ENCODE measurements around the gene LPP.

Gene LPP

GRCh38 chr3:188660415-188660814 lies 506.5 kb downstream of the LPP start:
- H3K4me1 ChIP-seq (ENCODE audit: insufficient read depth, poor library complexity, severe bottlenecking) = no peaks in the 10 kb centered on the region
- H3K27me3 ChIP-seq (ENCODE audit: insufficient read depth, poor library complexity, severe bottlenecking) = no peaks in the 10 kb centered on the region
- H3K9me3 ChIP-seq (ENCODE audit: severe bottlenecking) = no peaks in the 10 kb centered on the region
- TF ChIP-seq, protein P1, sequence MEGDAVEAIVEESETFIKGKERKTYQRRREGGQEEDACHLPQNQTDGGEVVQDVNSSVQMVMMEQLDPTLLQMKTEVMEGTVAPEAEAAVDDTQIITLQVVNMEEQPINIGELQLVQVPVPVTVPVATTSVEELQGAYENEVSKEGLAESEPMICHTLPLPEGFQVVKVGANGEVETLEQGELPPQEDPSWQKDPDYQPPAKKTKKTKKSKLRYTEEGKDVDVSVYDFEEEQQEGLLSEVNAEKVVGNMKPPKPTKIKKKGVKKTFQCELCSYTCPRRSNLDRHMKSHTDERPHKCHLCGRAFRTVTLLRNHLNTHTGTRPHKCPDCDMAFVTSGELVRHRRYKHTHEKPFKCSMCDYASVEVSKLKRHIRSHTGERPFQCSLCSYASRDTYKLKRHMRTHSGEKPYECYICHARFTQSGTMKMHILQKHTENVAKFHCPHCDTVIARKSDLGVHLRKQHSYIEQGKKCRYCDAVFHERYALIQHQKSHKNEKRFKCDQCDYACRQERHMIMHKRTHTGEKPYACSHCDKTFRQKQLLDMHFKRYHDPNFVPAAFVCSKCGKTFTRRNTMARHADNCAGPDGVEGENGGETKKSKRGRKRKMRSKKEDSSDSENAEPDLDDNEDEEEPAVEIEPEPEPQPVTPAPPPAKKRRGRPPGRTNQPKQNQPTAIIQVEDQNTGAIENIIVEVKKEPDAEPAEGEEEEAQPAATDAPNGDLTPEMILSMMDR (IDR thresholded peaks at IDR 0.05; ENCODE audit: poor library complexity, severe bottlenecking) = no peak
- H3K36me3 ChIP-seq (ENCODE audit: low read depth) = no peaks in the 10 kb centered on the region
- H3K4me3 ChIP-seq (ENCODE audit: severe bottlenecking) = no peak overlapping the region
- no peak for DNase-seq (ENCODE audit: low spot score)
- no peak for ATAC-seq (ENCODE audit: low read depth)
- no peak overlapping the region for H3K27ac ChIP-seq (ENCODE audit: poor library complexity, severe bottlenecking)

GRCh38 chr3:188661806-188662205 lies 507.8 kb downstream of the LPP start:
- ATAC-seq (ENCODE audit: low read depth) = no peak
- no peak for DNase-seq (ENCODE audit: low spot score)
- no peak overlapping the region for H3K27ac ChIP-seq (ENCODE audit: poor library complexity, severe bottlenecking)
- H3K36me3 ChIP-seq (ENCODE audit: low read depth) = no peaks in the 10 kb centered on the region
- no peaks in the 10 kb centered on the region for H3K27me3 ChIP-seq (ENCODE audit: insufficient read depth, poor library complexity, severe bottlenecking)
- H3K4me1 ChIP-seq (ENCODE audit: insufficient read depth, poor library complexity, severe bottlenecking) = no peaks in the 10 kb centered on the region
- H3K9me3 ChIP-seq (ENCODE audit: severe bottlenecking) = no peaks in the 10 kb centered on the region
- TF ChIP-seq, protein P1 (IDR thresholded peaks at IDR 0.05; ENCODE audit: poor library complexity, severe bottlenecking) = no peak
- no peak overlapping the region for H3K4me3 ChIP-seq (ENCODE audit: severe bottlenecking)

DNA sequence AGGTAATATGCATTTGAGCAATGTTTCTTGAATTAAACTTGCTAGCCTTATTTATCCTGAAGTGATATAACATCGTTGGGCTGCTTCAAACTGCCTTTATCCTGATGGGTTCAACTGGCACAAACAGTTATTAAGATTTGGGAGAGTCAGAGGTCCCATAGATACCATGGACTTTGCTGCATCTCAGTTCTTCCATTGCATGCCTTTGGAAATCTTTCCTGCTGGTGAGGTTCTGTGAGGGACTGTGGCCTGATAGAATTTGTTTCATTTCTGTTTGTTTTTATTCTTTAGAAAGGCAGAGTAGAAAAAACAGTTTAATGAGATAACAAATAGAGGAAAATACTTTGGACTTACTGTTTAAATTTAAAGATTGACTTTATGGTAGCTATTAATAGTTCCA lies 508.3 kb downstream of the LPP start:
- Histone ChIP-seq H3K4me3 (ENCODE audit: severe bottlenecking) (no peak overlapping the region), H3K27ac (ENCODE audit: poor library complexity, severe bottlenecking) (no peak overlapping the region), H3K9me3 (ENCODE audit: severe bottlenecking) (no peaks in the 10 kb centered on the region), H3K27me3 (ENCODE audit: insufficient read depth, poor library complexity, severe bottlenecking) (no peaks in the 10 kb centered on the region), H3K4me1 (ENCODE audit: insufficient read depth, poor library complexity, severe bottlenecking) (no peaks in the 10 kb centered on the region), H3K36me3 (ENCODE audit: low read depth) (no peaks in the 10 kb centered on the region)
- ATAC-seq (ENCODE audit: low read depth) = no peak
- TF ChIP-seq, protein P1 (IDR thresholded peaks at IDR 0.05; ENCODE audit: poor library complexity, severe bottlenecking) = no peak
- DNase-seq (ENCODE audit: low spot score) = no peak

- Histone ChIP-seq H3K9me3 (ENCODE audit: severe bottlenecking) (no peaks in the 10 kb centered on the region), H3K27ac (ENCODE audit: poor library complexity, severe bottlenecking) (no peak overlapping the region), H3K4me3 (ENCODE audit: severe bottlenecking) (no peak overlapping the region), H3K4me1 (ENCODE audit: insufficient read depth, poor library complexity, severe bottlenecking) (no peaks in the 10 kb centered on the region), H3K36me3 (ENCODE audit: low read depth) (no peaks in the 10 kb centered on the region), H3K27me3 (ENCODE audit: insufficient read depth, poor library complexity, severe bottlenecking) (no peaks in the 10 kb centered on the region)
- TF ChIP-seq, protein P1 (IDR thresholded peaks at IDR 0.05; ENCODE audit: poor library complexity, severe bottlenecking) = no peak
- DNase-seq (ENCODE audit: low spot score) = no peak
- no peak for ATAC-seq (ENCODE audit: low read depth)
Measured at GRCh38 chr3:188662795-188663194, 508.8 kb downstream of the LPP start.

DNA sequence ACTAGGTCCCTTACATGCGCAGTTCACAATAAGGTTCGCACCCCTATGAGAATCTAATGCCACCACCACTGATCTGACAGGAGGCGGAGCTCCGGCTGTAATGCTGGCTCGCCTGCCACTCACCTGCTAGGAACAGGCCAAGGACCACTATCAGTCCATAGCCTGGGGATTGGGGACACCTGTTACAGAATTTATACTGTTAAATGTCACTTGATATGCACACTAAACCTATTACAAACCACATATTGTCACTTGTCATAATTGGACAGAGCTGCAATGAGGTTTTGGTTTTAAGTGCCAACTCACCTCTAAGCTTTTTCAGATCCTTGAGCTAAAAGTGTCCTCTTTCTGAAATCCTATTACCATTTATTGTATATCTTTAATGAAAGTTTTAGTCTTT lies 509.9 kb downstream of the LPP start:
- Histone ChIP-seq H3K27ac (ENCODE audit: poor library complexity, severe bottlenecking) (no peak overlapping the region), H3K4me1 (ENCODE audit: insufficient read depth, poor library complexity, severe bottlenecking) (no peaks in the 10 kb centered on the region), H3K36me3 (ENCODE audit: low read depth) (no peaks in the 10 kb centered on the region), H3K9me3 (ENCODE audit: severe bottlenecking) (no peaks in the 10 kb centered on the region), H3K4me3 (ENCODE audit: severe bottlenecking) (no peak overlapping the region), H3K27me3 (ENCODE audit: insufficient read depth, poor library complexity, severe bottlenecking) (no peaks in the 10 kb centered on the region)
- DNase-seq (ENCODE audit: low spot score) (no peak), ATAC-seq (ENCODE audit: low read depth) (no peak)
- TF ChIP-seq, protein P1 (IDR thresholded peaks at IDR 0.05; ENCODE audit: poor library complexity, severe bottlenecking) = no peak
